ENCODE measurements around the gene DMBX1. TPM values are rescaled to one million over a fixed set of nuclear protein-coding genes. Genes with fewer than 3 reads are reported as not detected.

Gene DMBX1
- polyA plus RNA-seq, 1 donor from 2014 or later, result 0.28 TPM

DNA sequence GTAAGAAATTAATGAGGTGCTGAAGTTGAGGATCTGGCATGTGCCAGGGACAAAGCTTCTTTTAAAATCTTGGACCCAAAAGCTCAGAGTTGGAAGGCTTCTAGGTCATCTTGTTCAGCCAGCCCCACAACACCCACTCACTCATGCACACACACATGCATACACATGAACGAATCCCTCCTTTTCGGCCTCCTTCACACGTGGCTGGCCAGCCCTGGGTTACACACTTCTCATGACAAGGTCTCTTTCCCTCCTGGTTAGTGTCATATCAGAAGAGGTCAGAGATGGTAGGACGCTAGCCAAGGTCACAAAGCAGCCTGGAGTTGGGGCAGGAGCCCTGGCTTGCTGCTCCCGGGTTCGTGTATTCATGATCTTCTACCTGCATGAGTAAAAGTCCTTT is 6.9 kb downstream of the DMBX1 start:
- Histone ChIP-seq H3K4me2 (ENCODE audit: low read length) (no peak overlapping the region), H2AFZ (ENCODE audit: low read depth, low read length) (no peak overlapping the region), H3K27me3 (ENCODE audit: insufficient read depth, low read depth, low read length) (peaks cover 52% of the 10 kb centered on the region), H3K9me2 (ENCODE audit: insufficient read depth, low read length) (no peaks in the 10 kb centered on the region), H3K79me2 (replicated peaks; ENCODE audit: insufficient read depth, low read length) (no peaks in the 10 kb centered on the region), H3K9ac (ENCODE audit: low read length) (no peak overlapping the region), H3K4me3 (ENCODE audit: low read length) (no peak overlapping the region), H3K27ac (ENCODE audit: low read length) (no peak overlapping the region), H3K9me3 (ENCODE audit: low read length) (no peaks in the 10 kb centered on the region), H3F3A (ENCODE audit: insufficient read depth, low read length, poor library complexity, severe bottlenecking) (no peaks in the 10 kb centered on the region), H4K20me1 (ENCODE audit: insufficient read depth) (no peaks in the 10 kb centered on the region), H3K36me3 (ENCODE audit: insufficient read depth, low read length) (no peaks in the 10 kb centered on the region)
- TF ChIP-seq POLR2AphosphoS5 (IDR thresholded peaks at IDR 0.05), result no peak
- TF ChIP-seq RAD21 (conservative IDR thresholded peaks at IDR 0.05), result no peak
- TF ChIP-seq, protein P1, sequence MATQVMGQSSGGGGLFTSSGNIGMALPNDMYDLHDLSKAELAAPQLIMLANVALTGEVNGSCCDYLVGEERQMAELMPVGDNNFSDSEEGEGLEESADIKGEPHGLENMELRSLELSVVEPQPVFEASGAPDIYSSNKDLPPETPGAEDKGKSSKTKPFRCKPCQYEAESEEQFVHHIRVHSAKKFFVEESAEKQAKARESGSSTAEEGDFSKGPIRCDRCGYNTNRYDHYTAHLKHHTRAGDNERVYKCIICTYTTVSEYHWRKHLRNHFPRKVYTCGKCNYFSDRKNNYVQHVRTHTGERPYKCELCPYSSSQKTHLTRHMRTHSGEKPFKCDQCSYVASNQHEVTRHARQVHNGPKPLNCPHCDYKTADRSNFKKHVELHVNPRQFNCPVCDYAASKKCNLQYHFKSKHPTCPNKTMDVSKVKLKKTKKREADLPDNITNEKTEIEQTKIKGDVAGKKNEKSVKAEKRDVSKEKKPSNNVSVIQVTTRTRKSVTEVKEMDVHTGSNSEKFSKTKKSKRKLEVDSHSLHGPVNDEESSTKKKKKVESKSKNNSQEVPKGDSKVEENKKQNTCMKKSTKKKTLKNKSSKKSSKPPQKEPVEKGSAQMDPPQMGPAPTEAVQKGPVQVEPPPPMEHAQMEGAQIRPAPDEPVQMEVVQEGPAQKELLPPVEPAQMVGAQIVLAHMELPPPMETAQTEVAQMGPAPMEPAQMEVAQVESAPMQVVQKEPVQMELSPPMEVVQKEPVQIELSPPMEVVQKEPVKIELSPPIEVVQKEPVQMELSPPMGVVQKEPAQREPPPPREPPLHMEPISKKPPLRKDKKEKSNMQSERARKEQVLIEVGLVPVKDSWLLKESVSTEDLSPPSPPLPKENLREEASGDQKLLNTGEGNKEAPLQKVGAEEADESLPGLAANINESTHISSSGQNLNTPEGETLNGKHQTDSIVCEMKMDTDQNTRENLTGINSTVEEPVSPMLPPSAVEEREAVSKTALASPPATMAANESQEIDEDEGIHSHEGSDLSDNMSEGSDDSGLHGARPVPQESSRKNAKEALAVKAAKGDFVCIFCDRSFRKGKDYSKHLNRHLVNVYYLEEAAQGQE (IDR thresholded peaks at IDR 0.05; ENCODE audit: borderline replicate concordance), result no peak
- no peak for TF ChIP-seq SMC3 (conservative IDR thresholded peaks at IDR 0.05; ENCODE audit: poor library complexity)

DNA sequence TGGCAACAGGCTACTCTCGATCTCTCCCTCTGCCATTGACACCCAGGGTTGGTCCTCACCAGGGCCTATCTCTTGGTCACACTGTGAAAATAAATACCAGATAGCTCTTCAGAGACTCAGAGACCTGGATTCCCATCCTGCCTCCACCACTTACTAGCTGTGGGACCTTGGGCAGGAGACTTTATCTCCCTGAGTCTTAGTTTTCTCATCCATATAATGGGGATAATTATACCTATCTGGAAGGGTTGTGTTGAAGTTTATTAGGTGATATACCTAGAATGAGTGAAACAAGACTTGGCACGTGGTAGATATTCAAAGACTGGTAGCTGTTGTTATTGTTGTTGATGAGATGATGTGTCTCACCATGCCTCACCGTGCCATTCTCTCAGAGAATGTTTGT is 7.4 kb downstream of the DMBX1 start:
- no peaks in the 10 kb centered on the region for H3F3A ChIP-seq (ENCODE audit: insufficient read depth, low read length, poor library complexity, severe bottlenecking)
- no peaks in the 10 kb centered on the region for H3K79me2 ChIP-seq (replicated peaks; ENCODE audit: insufficient read depth, low read length)
- peaks cover 47% of the 10 kb centered on the region for H3K27me3 ChIP-seq (ENCODE audit: insufficient read depth, low read depth, low read length)
- no peak overlapping the region for H3K4me3 ChIP-seq (ENCODE audit: low read length)
- TF ChIP-seq EZH2 (IDR thresholded peaks at IDR 0.05; ENCODE audit: borderline replicate concordance, insufficient read depth, low read length, poor library complexity, severe bottlenecking), result no peak
- H3K9me2 ChIP-seq (ENCODE audit: insufficient read depth, low read length), result no peaks in the 10 kb centered on the region
- no peaks in the 10 kb centered on the region for H4K20me1 ChIP-seq (ENCODE audit: insufficient read depth)
- H2AFZ ChIP-seq (ENCODE audit: low read depth, low read length), result no peak overlapping the region
- no peaks in the 10 kb centered on the region for H3K9me3 ChIP-seq (ENCODE audit: low read length)
- H3K4me2 ChIP-seq (ENCODE audit: low read length), result no peak overlapping the region
- no peak overlapping the region for H3K27ac ChIP-seq (ENCODE audit: low read length)
- H3K9ac ChIP-seq (ENCODE audit: low read length), result no peak overlapping the region
- H3K36me3 ChIP-seq (ENCODE audit: insufficient read depth, low read length), result no peaks in the 10 kb centered on the region

DNA sequence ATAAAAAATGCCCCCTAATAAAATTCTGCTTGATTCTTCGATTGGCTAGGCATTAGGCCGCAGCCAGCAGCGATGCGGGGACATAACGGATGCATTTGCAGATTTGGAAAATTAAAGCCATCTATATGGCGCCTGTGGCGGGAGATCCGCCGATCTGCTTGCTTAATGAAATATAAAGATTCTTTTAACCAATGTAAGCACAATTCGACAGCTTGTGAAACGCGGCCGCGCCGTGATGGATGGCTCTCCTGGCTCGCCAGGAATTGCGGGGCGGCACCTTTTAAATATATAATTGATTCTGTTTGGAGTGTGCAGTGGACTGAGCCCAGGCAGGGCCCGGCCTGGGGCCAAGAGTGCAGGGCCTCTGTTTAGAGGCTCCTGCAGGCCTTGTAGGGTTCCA is 8.0 kb downstream of the DMBX1 start:
- Histone ChIP-seq H3K27ac (ENCODE audit: low read length) (no peak overlapping the region), H3K36me3 (ENCODE audit: insufficient read depth, low read length) (no peaks in the 10 kb centered on the region), H3K9ac (ENCODE audit: low read length) (no peak overlapping the region), H2AFZ (ENCODE audit: low read depth, low read length) (no peak overlapping the region), H3K27me3 (ENCODE audit: insufficient read depth, low read depth, low read length) (peaks cover 41% of the 10 kb centered on the region), H3K9me3 (ENCODE audit: low read length) (no peaks in the 10 kb centered on the region), H3K9me2 (ENCODE audit: insufficient read depth, low read length) (no peaks in the 10 kb centered on the region), H3K4me3 (ENCODE audit: low read length) (no peak overlapping the region), H3F3A (ENCODE audit: insufficient read depth, low read length, poor library complexity, severe bottlenecking) (no peaks in the 10 kb centered on the region), H4K20me1 (ENCODE audit: insufficient read depth) (no peaks in the 10 kb centered on the region), H3K4me2 (ENCODE audit: low read length) (no peak overlapping the region), H3K79me2 (replicated peaks; ENCODE audit: insufficient read depth, low read length) (no peaks in the 10 kb centered on the region)
- TF ChIP-seq, protein P1 (IDR thresholded peaks at IDR 0.05; ENCODE audit: borderline replicate concordance), result no peak
- TF ChIP-seq TAF1 (IDR thresholded peaks at IDR 0.05; ENCODE audit: low read depth), result no peak

Data from neural cell (in vitro differentiated cells).